WTC11 (cell line): ENCODE data around the gene CELSR3. TPM values are rescaled to one million over a fixed set of nuclear protein-coding genes. Genes with fewer than 3 reads are reported as not detected.

ENCODE experiments used
- ATAC-seq: fragments of 200-7000 bp; cut with Tn5 transposase; 2 replicates; pipeline ENCODE4 v1.10.0; 2021; ENCODE audit warnings: mild to moderate bottlenecking, moderate library complexity
- CTCF ChIA-PET: fragments of 300-600 bp; sonication (Branson Sonifier 250); formaldehyde crosslinking; loops from one replicate; lab custom pipeline; 2021; ENCODE audit warnings: antibody characterized with exemption; lab: Charles Lee
- POLR2A ChIA-PET: fragments of 350-600 bp; sonication (Branson Sonifier 250); formaldehyde crosslinking; loops from one replicate; lab custom pipeline; 2021; ENCODE audit warnings: antibody characterized with exemption; lab: Charles Lee
- DNase-seq: peaks from one replicate; pipeline ENCODE4 v3.0.0; 2021; ENCODE audit warnings: low spot score
- H3K27ac Mint-ChIP-seq: 2 replicates; pipeline ENCODE4 v1.8.0; 2021; ENCODE audit warnings: mixed read lengths
- H3K27me3 Mint-ChIP-seq: 2 replicates; pipeline ENCODE4 v1.8.0; 2021; ENCODE audit warnings: low read depth, mild to moderate bottlenecking, moderate library complexity, mixed read lengths
- H3K36me3 Mint-ChIP-seq: 2 replicates; pipeline ENCODE4 v1.8.0; 2021; ENCODE audit warnings: mixed read lengths
- H3K4me1 Mint-ChIP-seq: 2 replicates; pipeline ENCODE4 v1.8.0; 2022; ENCODE audit warnings: mixed read lengths
- H3K4me3 Mint-ChIP-seq: 2 replicates; pipeline ENCODE4 v1.8.0; 2021; ENCODE audit warnings: mild to moderate bottlenecking, moderate library complexity, mixed read lengths
- H3K9me3 Mint-ChIP-seq: 2 replicates; pipeline ENCODE4 v1.8.0; 2021; ENCODE audit warnings: mixed read lengths
- ATF1 ChIP-seq: sonication (generic); formaldehyde crosslinking; IDR thresholded peaks from 2 replicates; pipeline ENCODE4 v1.8.1; 2023; ENCODE audit warnings: mild to moderate bottlenecking, moderate library complexity, missing genetic modification reagents
- CBFB ChIP-seq: sonication (generic); formaldehyde crosslinking; IDR thresholded peaks from 2 replicates; pipeline ENCODE4 v1.8.1; 2022; ENCODE audit warnings: mild to moderate bottlenecking, low read depth, missing genetic modification reagents
- CREM ChIP-seq: sonication (generic); formaldehyde crosslinking; IDR thresholded peaks from 2 replicates; pipeline ENCODE4 v1.8.1; 2022; ENCODE audit warnings: mild to moderate bottlenecking, missing genetic modification reagents, moderate library complexity
- E2F4 ChIP-seq: sonication (generic); formaldehyde crosslinking; IDR thresholded peaks from 2 replicates; pipeline ENCODE4 v1.8.1; 2022; ENCODE audit warnings: low read depth, mild to moderate bottlenecking, moderate library complexity, missing genetic modification reagents, borderline replicate concordance
- ESRRA ChIP-seq: sonication (generic); formaldehyde crosslinking; IDR thresholded peaks from 2 replicates; pipeline ENCODE4 v1.8.1; 2022; ENCODE audit warnings: mild to moderate bottlenecking, missing genetic modification reagents, borderline replicate concordance
- ETV6 ChIP-seq: sonication (generic); formaldehyde crosslinking; IDR thresholded peaks from 2 replicates; pipeline ENCODE4 v1.8.1; 2022; ENCODE audit warnings: mild to moderate bottlenecking, missing genetic modification reagents
- FOXJ3 ChIP-seq: sonication (generic); formaldehyde crosslinking; IDR thresholded peaks from 2 replicates; pipeline ENCODE4 v1.9.0; 2021; ENCODE audit warnings: missing genetic modification reagents, mild to moderate bottlenecking, borderline replicate concordance
- FOXK1 ChIP-seq: sonication (generic); formaldehyde crosslinking; IDR thresholded peaks from 2 replicates; pipeline ENCODE4 v1.8.0; 2022; ENCODE audit warnings: mild to moderate bottlenecking, moderate library complexity, missing genetic modification reagents
- FOXP4 ChIP-seq: sonication (generic); formaldehyde crosslinking; IDR thresholded peaks from 2 replicates; pipeline ENCODE4 v1.8.0; 2022; ENCODE audit warnings: mild to moderate bottlenecking, missing genetic modification reagents
- GRHL2 ChIP-seq: fragments of 250-450 bp; sonication (Bioruptor Pico); IDR thresholded peaks from 2 replicates; pipeline ENCODE4 v1.8.0; 2022; ENCODE audit warnings: mild to moderate bottlenecking, moderate library complexity; ENCODE audit not compliant: insufficient replicate concordance, severe bottlenecking
- IRF1 ChIP-seq: sonication (generic); formaldehyde crosslinking; IDR thresholded peaks from 2 replicates; pipeline ENCODE4 v1.8.0; 2023; ENCODE audit warnings: missing genetic modification reagents
- MXD4 ChIP-seq: fragments of 250-450 bp; sonication (Bioruptor Pico); IDR thresholded peaks from 2 replicates; pipeline ENCODE4 v1.8.0; 2021; ENCODE audit warnings: mild to moderate bottlenecking, moderate library complexity, borderline replicate concordance
- NR1H2 ChIP-seq: sonication (generic); formaldehyde crosslinking; IDR thresholded peaks from 2 replicates; pipeline ENCODE4 v1.9.0; 2021; ENCODE audit warnings: mild to moderate bottlenecking, moderate library complexity, missing genetic modification reagents
- NR2C2 ChIP-seq: sonication (generic); formaldehyde crosslinking; IDR thresholded peaks from 2 replicates; pipeline ENCODE4 v1.8.0; 2022; ENCODE audit warnings: mild to moderate bottlenecking, missing genetic modification reagents
- PRDM15 ChIP-seq: sonication (generic); formaldehyde crosslinking; IDR thresholded peaks from 2 replicates; pipeline ENCODE4 v1.8.0; 2022; ENCODE audit warnings: missing genetic modification reagents
- PRRX2 ChIP-seq: fragments of 250-450 bp; sonication (Bioruptor Pico); IDR thresholded peaks from 2 replicates; pipeline ENCODE4 v1.8.0; 2021; ENCODE audit warnings: mild to moderate bottlenecking
- SMAD3 ChIP-seq: sonication (generic); formaldehyde crosslinking; IDR thresholded peaks from 2 replicates; pipeline ENCODE4 v1.8.0; 2022; ENCODE audit warnings: missing genetic modification reagents, mild to moderate bottlenecking, borderline replicate concordance
- SP1 ChIP-seq: sonication (generic); formaldehyde crosslinking; conservative IDR thresholded peaks from 2 replicates; pipeline ENCODE4 v1.8.1; 2022; ENCODE audit warnings: missing genetic modification reagents
- TP53 ChIP-seq: sonication (generic); formaldehyde crosslinking; IDR thresholded peaks from 2 replicates; pipeline ENCODE4 v1.8.1; 2023; ENCODE audit warnings: mild to moderate bottlenecking, missing genetic modification reagents
- USF1 ChIP-seq: sonication (generic); formaldehyde crosslinking; IDR thresholded peaks from 2 replicates; pipeline ENCODE4 v1.8.0; 2022; ENCODE audit warnings: mild to moderate bottlenecking, missing genetic modification reagents
- ZBTB21 ChIP-seq: sonication (generic); formaldehyde crosslinking; IDR thresholded peaks from 2 replicates; pipeline ENCODE4 v1.8.1; 2023; ENCODE audit warnings: mild to moderate bottlenecking, missing genetic modification reagents, borderline replicate concordance
- ZBTB43 ChIP-seq: sonication (generic); formaldehyde crosslinking; IDR thresholded peaks from 2 replicates; pipeline ENCODE4 v1.8.1; 2023; ENCODE audit warnings: mild to moderate bottlenecking, missing genetic modification reagents
- ZNF138 ChIP-seq: sonication (generic); formaldehyde crosslinking; conservative IDR thresholded peaks from 2 replicates; pipeline ENCODE4 v1.8.1; 2022; ENCODE audit warnings: mild to moderate bottlenecking, moderate library complexity, missing genetic modification reagents
- ZNF263 ChIP-seq: sonication (generic); formaldehyde crosslinking; IDR thresholded peaks from 2 replicates; pipeline ENCODE4 v1.8.1; 2022; ENCODE audit warnings: low read depth, mild to moderate bottlenecking, moderate library complexity, missing genetic modification reagents
- ZNF317 ChIP-seq: sonication (generic); formaldehyde crosslinking; IDR thresholded peaks from 2 replicates; pipeline ENCODE4 v1.8.1; 2023; ENCODE audit warnings: low read depth, mild to moderate bottlenecking, moderate library complexity, missing genetic modification reagents, borderline replicate concordance
- ZNF396 ChIP-seq: fragments of 250-450 bp; sonication (Bioruptor Pico); IDR thresholded peaks from 2 replicates; pipeline ENCODE4 v1.8.0; 2021; ENCODE audit warnings: mild to moderate bottlenecking, moderate library complexity, borderline replicate concordance
- total RNA-seq: library from RNA; stranded (reverse); gene quantifications from 3 replicates; pipeline ENCODE4 v1.2.3, GENCODE V29; 2021

Gene CELSR3
- total RNA-seq, 1 experiment from 2014 or later, result 27.9 TPM

- TF ChIP-seq PRDM15, result no peak
- no peak for TF ChIP-seq GRHL2 (CRISPR knock-in tag)
- TF ChIP-seq FOXK1 (CRISPR knock-in tag), result no peak
- TF ChIP-seq NR1H2, result no peak
- no peak for TF ChIP-seq E2F4 (CRISPR knock-in tag)
- no peak for TF ChIP-seq SP1
- no peak for TF ChIP-seq PRRX2
- TF ChIP-seq ZNF317, result no peak
- no peak for TF ChIP-seq IRF1 (CRISPR knock-in tag)
- no peak for TF ChIP-seq MXD4 (CRISPR knock-in tag)
- TF ChIP-seq TP53, result no peak
- no peak for TF ChIP-seq CBFB (CRISPR knock-in tag)
- no peak for TF ChIP-seq CREM (CRISPR knock-in tag)
- TF ChIP-seq ZBTB43 (CRISPR knock-in tag), result no peak
- no peak for TF ChIP-seq ZNF263 (CRISPR knock-in tag)
- TF ChIP-seq, all 79 proteins: peak for 0
These were observed 34.2 kb downstream of the CELSR3 start (continued) for GRCh38 chr3:48628277-48629017.

- no peak overlapping the region for H3K27ac Mint-ChIP-seq
- CTCF ChIA-PET, result interaction anchor here (1.7 to 5.5 kb wide), 2 partner anchors 10 to 16 kb away, joined by 4 to 44 read pairs; partner anchors contain the start of genes SLC26A6 and UQCRC1
- peaks cover 44% of the 10 kb centered on the region for H3K36me3 Mint-ChIP-seq
- no peaks in the 10 kb centered on the region for H3K9me3 Mint-ChIP-seq
- H3K27me3 Mint-ChIP-seq, result no peaks in the 10 kb centered on the region
- no peak for DNase-seq
- no peak for ATAC-seq
- peaks cover 7% of the 10 kb centered on the region for H3K4me1 Mint-ChIP-seq
- POLR2A ChIA-PET, result interaction anchor here (1.1 kb wide), 1 partner anchor 537 kb away, joined by 4 read pairs; no protein-coding TSS in a partner anchor
- H3K4me3 Mint-ChIP-seq, result no peak overlapping the region
- TF ChIP-seq E2F4 (CRISPR knock-in tag) (no peak), MXD4 (CRISPR knock-in tag) (no peak), SMAD3 (no peak), ZBTB21 (CRISPR knock-in tag) (no peak), ZNF138 (CRISPR knock-in tag) (no peak), FOXJ3 (CRISPR knock-in tag) (no peak), ESRRA (CRISPR knock-in tag) (no peak), PRRX2 (no peak), FOXP4 (CRISPR knock-in tag) (no peak), FOXK1 (CRISPR knock-in tag) (no peak), USF1 (CRISPR knock-in tag) (no peak), ETV6 (no peak), NR2C2 (no peak), ZNF396 (CRISPR knock-in tag) (no peak), ATF1 (CRISPR knock-in tag) (no peak)
These were observed 37.1 kb downstream of the CELSR3 start for GRCh38 chr3:48625600-48625999.
